Pulmonary artery endothelial cell (primary cell): Measurements from ENCODE around the gene NHSL2. TPM values are rescaled to one million over a fixed set of nuclear protein-coding genes. Genes with fewer than 3 reads are reported as not detected.

Experiments
- DNase-seq: peaks from one replicate; pipeline ENCODE4 v3.0.0-alpha.2; 2011; ENCODE audit warnings: low read depth, low spot score
- total RNA-seq: library from RNA; depleted of rRNA; stranded (reverse); fragments of >200 nt; gene quantifications from 2 replicates; pipeline ENCODE4 v1.2.3, GENCODE V29; 2014

Gene NHSL2
- total RNA-seq, 1 donor from 2014 or later, result 21.2 TPM

DNA sequence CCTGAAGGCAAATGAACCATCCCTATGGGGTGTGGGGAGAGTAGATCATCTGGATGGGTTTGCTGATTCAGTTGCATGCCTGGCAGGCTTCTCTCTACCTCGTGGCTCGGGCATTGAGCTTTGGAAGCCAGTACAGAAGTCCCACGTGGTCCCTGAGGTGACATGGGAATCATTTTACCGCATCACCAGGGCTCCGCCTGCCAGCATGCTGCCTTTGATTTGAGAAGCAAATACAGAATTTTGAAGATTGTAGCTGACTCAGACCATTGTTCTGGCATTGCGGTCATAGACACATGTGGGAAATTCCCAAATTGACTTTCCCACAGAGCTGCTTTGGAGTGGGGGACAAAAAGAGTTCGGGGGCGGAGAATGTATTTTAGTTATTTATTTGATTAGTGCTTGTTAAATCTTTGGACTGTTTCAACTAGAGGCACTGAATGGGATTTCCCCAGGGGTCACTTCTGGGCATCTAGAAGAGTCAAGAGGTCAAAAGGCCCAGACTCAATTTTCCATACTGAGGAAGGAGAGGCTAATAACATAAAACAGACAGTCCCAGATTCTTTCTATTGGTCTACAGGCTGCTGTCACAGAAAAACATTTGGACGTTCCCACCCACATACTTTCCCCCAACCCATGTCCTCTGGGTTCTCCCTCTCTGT lies 79.3 kb downstream of the NHSL2 start:
- DNase-seq, result no peak

DNA sequence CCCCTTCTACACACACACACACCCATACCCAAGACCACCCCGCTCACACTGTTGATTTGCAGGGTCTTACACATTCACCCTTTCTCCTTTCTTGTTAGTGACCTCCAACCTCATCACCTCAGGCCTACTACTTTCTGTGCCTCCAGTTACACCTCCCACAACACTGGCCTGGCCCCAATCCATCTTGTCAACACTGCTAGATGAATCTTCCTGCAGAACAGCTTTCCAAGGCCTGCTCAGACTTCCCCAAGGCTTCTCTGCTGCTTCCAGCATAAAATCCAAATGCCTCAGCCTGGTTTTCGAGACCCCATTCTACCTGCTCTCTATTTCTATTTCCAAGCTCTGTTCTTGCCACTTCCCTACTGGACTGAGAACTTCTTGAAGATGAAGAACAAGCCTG lies 79.9 kb downstream of the NHSL2 start:
- DNase-seq, result no peak

DNA sequence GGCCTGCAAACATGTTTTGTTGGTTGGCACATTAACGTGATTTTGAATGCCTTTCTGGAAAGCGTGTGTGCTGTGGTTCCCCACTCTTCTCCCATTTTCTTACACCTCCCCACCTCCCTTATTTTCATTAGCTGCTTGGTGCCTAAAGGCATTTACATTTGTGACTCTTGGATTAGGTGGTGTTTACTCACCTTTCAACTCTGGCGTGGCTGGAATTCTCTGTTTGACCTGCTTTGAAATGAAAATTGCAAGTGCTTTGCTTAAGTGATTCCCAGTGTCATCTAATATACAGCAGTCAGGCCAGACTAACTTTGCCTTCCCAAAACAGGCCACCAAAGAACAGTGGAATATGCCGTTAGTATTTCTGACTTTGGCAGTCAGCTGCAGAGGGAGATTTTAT lies 80.5 kb downstream of the NHSL2 start:
- DNase-seq, result no peak

DNA sequence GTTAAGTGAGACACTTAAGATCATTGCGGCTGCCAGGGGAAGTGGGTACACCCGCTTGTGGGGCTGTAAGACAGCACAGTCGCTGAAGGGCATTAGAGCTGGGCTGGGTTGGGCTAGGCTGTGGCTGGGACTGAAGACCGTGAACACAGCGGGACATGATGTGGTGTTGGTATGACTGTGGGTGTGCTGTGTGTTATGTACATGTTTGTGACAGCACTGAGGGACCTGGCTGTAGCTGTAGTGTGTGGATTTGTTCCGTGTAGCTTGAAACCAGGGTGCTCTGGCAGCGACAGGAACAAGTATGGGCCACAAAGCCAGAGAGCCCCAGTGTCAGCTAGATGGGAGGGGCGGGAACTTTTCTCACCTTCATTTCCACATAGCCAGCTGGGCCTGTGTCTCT lies 82.1 kb downstream of the NHSL2 start:
- DNase-seq, result no peak

DNA sequence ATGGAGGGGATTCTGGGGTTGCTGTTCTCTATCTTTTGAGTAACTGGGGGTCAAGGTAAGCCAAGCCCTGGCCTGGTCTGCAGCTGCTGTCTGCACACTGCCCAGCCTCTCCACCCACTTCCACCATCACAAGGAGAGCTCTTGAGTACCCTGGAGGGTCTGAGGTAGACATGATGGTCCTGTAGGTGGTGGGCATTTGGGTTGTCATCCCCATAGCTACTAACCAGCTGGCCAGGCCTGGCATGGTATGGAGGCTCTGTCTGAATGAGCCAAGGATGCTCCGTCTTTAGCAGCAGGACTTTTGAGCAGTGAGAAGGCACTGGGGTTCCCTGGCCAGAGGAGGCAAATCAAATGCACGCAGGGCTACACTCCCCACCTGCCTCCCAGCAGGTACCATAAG lies 82.7 kb downstream of the NHSL2 start:
- no peak for DNase-seq

DNA sequence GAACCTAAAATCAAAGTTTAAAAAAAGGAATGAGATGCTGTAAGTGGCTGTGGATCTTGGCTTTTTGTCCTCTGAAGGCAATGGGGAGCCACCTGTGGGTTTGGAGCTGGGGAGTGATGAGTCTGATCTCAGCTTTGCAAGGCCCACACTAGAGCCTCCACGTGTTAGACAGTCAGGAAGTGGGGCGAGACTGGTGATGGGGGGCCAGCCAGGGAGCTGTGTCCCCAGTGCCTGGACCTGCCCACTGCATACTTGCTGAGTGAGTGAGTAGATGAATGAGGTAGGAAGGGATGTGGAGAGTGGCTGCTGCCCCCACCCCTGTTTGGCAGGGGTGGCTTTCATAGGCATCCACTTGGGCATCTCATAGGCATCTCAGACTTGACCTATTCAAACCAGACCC lies 84.0 kb downstream of the NHSL2 start:
- no peak for DNase-seq

DNA sequence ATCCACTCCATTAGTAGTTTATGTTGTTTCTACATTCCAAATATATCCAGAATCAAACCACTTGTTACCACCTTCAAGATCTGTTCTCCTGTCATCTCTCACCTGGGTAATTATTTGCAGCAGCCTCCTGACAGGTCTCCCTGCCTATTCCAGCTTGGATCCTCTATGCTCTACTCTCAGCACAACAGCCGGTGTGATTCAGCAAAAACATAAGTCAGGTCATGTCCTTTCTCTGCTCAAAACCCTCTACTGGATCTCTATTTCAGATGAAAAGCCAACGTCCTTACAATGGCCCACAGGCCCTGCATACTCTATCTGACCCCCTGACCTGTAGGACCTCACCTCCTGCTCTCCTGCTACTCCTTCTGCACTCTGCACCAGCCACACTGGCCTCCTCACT lies 84.5 kb downstream of the NHSL2 start:
- DNase-seq, result no peak

DNA sequence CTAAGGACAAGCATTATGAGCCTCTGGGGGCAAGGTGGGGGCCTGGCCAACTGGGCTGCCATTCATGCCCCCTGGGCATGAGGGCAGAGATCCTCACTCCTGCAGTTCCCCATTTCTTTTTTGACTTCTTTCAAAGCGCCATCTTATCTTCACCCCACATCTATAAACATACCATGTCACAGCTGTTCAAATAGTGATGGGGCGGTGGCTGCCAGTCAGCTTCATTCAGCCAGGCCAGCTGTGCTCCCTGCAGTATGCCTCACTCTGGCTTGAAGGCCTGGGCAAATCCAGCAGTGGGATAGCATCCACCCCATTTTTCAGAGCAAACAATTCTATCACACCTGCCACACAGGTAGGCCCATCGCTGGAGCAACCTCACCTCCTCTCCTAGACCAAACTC lies 85.5 kb downstream of the NHSL2 start:
- DNase-seq, result no peak

DNA sequence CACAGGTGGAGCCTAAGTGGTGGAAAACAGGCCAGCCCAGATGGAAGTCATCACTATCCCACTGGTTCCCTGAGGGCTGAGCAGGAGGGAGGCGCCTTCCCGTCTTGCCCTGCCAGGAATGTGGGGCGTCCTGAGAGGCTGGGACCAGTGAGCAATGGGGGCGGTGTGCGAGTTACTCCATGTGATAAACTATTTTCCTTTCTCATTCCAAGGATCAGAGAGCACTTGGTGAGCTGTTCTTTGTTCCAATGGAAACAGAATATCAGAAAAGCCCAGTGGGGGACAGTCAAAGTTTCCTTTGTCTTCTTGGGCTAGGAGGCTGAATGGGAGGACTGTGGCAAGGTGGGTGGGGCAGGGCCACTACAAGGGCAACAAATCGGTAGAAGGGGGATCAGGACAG lies 86.2 kb downstream of the NHSL2 start:
- no peak for DNase-seq

DNA sequence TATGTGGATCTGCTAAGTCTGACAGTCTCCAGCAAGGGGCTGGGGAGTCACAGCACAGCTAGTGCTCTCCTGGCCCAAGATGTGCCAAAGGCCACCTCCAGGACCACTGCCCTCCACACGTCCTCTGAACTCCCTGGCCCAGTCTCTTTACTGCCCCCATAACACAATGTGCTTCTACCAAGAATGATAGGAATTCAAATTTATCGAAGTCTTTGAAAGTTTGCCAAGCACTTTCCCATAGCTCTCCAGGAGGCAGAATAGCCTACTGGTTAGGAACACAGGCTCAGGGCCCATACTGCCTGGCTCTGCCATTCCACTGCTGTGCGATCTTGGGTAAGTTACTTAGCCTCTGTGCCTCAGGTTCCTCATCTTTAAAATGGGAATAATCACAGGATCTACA lies 86.7 kb downstream of the NHSL2 start:
- no peak for DNase-seq

DNA sequence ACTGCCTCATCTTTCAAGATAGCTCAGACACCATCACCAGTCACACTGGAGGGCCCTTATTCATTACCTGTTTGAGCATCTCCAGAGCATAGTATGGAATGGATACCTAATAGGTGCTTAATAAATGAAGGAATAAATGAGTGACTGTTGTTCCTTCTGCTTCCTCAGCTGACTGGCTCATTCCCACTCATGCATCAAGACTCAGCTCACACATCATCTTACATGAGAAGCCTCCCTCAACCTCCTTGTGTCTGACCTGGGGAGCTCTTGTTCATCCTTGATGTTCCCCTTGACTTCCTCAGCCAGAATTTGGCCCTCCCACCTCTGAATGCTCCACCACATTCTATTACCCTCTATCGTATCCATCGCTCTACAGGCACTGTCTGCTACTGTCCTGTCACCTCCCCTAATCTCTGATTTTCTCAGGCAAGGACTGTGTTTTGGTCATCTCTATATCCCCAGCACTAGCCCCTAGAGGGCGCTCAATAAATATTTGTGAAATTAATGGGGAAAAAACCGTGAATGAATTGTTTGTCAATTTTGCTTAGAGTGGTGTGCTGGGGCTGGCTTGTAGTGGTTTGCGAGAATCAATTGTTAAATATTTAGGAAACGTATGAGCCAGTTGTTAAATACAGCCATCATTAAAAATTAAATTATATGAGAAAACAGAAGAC lies 88.3 kb downstream of the NHSL2 start:
- DNase-seq, result no peak

DNA sequence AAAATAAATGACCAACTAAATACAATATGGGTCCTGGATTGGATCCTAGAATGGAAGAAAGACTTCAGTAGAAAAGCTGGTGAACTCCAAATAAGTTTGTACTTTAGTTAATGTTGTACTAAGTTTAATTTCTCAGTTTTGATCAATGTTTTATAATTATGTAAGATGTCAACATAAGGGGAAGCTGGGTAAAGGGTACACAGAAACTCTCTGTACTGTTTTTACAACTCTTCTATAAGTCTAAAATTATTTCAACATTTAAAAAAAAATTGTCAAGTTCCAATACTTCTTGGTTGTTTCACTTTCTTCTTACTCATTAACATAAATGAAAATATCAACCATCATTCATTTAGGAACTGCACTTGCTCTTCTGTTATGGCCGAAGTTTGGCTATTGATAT lies 88.9 kb downstream of the NHSL2 start:
- no peak for DNase-seq

DNA sequence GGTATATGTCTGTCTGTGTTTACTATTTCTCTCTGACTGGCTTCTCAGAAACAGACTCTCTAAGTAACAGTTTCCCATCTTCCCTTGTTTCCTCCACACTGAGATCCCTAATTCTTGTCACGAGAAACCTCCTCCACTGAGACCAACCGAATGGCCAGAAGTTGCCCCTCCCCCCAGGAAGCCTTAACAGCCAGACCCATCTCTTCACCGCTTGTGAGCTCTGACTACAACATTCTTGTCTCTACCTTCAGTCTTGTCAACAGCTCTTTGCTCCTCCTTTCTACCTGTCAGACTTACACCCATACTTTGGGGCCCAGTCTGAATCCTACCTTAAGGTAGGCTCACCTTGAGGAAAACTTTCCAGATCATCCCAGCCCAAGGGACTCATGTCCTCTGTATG lies 90.8 kb downstream of the NHSL2 start:
- no peak for DNase-seq

DNA sequence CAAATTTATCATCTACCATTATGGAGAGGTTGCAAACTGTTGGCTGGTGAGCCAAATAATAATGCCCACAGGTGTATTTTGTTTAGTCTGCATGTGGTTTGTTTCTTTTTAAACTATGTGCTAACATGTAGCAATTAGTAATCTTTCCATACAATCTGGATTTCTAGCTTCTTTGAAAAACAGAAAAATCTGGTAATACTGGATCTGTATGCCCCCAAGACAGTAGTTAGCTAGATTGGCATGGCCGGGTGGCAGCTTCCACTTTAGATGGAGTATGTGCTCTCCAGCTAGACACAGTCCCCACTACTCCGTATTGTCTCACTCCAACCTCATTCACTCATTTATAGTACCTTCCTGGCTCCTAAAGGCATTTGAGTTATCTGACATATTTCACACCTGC lies 91.3 kb downstream of the NHSL2 start:
- no peak for DNase-seq

DNA sequence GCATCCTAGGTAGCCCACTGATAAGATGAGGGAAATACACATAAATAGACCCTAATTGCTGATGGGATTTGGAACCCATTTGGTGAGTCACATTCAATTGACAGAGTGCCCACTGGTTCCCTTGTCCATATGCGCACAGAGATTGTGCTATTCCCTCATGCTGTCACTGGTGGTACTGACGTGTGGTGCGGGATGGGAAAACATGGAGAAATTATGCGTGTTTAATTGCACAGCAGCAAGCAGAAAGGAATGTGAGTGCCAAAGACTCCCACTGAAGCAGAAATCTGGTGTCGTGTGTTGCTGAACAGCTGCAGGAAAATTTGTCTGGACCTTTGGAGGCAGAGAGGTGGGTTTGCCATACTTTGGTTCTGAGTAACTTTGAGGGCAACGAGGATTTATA lies 92.2 kb downstream of the NHSL2 start:
- DNase-seq, result no peak

DNA sequence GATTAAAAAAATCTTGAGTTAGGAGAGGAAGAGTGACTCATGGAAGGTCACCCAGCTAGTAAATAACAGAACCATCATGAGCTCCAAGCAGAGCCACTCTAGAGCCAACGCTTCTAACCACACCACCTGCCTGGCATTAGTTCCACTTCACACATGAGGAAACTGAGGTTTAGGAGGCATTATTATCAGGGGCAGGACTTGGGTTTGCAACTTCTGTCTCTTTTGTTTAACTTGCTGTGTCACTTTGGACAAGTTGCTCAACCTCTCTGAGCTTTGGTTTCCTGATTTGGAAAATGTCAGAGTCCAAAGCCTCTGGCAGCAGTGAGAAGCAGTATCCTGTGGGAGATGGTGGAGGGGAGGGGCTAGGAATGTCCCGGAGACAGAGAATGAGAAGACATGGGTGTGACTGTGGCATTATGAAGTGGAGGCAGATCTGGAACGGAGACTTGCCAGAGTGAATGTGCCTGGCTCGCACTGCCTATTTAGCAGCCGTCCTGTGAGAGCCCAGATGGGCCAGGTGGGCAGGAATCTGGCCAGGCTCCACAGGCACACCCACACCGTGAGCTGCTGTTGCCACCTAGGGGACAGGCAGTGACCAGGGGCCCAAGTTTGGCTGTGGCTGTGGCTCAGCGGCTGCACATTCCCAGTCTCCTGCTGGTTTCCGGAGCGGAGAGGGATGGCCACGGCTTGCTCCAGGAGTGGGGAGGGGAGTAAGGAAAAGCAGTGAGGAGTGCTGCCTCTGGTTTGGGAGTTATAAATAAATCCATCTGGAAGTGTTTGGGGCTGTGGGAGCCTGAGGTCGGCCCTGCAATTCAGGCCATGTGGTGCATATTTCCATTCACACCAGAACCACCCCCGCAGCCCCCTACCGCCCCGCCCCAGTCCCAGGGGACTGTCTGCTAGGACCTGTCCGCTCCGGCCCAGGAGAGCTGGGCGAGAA lies 93.4 kb downstream of the NHSL2 start:
- DNase-seq, result no peak

DNA sequence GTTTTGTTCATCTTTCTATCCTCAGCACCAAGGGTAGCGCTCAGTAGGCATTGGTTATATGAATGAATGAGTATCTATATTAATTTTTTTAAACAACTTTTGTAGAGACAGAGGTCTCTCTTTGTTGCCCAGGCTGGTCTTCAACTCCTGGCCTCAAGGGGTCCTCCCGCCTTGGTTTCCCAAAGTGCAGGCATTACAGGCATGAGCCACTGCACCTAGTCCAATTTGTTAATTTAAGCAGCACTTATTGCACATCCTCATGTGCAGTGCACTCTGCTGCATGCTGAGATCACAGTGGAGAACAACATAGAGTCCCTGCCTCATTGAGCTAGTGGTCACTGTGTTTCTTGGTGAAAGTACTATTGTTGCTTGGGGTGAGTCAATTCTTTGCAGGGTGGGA lies 94.4 kb downstream of the NHSL2 start:
- no peak for DNase-seq

DNA sequence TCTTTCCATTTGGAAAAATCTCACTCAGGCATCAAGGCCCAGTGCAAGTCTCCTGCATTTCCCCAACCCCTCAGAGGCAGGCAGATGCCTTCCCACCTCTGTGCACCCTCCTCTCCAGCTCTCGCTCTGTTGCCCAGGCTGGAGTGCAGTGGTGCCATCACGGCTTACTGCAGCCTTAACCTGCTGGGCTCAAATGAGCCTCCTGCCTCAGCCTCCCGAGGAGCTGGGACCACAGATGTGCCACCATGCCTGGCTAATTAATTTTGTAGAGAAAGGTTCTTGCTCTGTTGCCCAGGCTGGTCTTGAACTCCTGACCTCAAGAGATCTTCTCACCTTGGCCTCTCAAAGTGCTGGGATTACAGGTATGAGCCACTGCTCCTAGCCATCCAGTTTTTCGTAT lies 95.8 kb downstream of the NHSL2 start:
- DNase-seq, result no peak

DNA sequence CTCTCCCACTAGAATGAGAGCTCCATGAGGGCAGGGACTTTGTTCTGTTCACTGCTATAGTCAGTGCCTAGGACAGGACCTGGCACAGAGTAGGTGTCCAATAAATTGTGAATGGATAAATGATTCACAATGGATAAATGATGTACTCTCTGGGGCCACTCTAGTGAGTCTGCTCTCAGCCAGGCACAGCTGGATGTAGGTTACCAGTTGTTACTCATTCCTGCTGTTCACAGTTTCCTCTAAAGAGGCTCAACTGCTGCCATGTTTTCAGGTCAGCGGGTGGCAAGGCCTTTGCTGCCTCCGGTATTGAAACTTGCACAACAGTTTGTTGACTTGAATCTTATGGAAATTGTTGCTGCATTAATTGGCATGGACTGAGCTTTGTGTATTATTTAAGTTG lies 99.1 kb downstream of the NHSL2 start:
- DNase-seq, result no peak

DNA sequence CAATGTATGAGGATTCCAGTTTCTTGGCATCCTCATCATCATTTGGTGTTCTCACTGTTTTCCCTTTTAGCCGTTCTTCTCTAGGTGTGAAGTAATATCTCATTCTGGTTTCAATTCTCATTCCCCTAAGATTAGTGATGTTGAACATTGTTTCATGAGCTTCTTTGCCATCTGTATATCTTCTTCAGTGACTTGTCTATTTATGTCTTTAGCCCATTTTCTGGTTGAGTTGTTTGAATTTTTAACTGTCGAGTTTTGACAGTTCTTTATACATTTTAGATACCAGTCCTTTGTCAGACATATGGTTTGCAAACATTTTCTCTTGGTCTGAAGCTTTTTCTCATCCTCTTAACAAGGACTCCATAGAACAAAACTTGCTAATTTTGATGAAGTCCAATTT lies 101.1 kb downstream of the NHSL2 start:
- DNase-seq, result no peak

DNA sequence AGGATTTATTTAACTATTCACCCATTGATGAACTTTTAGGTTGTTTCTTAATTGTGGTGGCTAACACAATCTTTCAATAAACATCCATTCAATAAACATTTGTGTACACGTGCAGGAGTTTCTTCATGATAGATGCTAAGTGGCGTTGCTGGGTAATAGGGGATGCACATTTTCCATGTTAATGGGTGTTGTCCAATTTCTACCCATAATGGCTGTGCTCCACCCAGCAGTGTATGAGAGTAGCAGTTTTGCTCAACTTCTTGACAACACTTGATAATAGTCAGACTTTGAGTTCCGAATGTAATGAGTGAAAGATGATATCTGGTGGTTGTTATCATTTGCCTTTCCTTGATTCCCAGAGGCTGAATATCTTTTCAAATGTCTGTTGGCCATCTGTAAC lies 104.7 kb downstream of the NHSL2 start:
- DNase-seq, result no peak
